ENCODE measurements around the gene TMTC1. TPM values are rescaled to one million over a fixed set of nuclear protein-coding genes. Genes with fewer than 3 reads are reported as not detected.

Gene TMTC1
- total RNA-seq, 1 donor from 2014 or later, result 1.4 TPM

DNA sequence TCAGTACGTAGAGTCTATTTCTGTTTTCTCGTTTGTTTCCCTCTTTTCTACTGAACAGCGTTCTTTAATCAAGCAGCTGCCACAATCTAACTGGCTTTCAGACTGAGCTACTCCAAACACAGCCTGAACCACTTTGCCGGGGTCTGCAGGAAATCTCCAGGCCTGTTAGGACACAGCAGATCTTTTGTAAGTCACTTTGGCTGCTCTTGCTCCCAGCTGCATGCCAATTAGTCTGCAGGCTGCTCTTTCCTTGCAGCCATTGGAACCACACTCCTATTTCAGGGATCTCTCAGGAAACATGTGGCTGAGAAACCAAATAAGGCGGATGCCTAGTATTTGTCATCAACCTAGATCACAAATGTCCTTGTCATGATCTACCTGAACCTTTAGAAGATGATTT, 73.6 kb downstream of the TMTC1 start:
- Mint-ChIP-seq H3K27me3 (ENCODE audit: unreplicated experiment) (peaks cover 5% of the 10 kb centered on the region), H3K9me3 (ENCODE audit: unreplicated experiment) (no peaks in the 10 kb centered on the region), H3K4me3 (ENCODE audit: unreplicated experiment) (no peak overlapping the region), H3K4me1 (ENCODE audit: low read depth, unreplicated experiment) (peaks cover 33% of the 10 kb centered on the region), H3K36me3 (ENCODE audit: unreplicated experiment) (peaks cover 6% of the 10 kb centered on the region), H3K27ac (ENCODE audit: unreplicated experiment) (no peak overlapping the region)
- TF ChIP-seq, protein P1, sequence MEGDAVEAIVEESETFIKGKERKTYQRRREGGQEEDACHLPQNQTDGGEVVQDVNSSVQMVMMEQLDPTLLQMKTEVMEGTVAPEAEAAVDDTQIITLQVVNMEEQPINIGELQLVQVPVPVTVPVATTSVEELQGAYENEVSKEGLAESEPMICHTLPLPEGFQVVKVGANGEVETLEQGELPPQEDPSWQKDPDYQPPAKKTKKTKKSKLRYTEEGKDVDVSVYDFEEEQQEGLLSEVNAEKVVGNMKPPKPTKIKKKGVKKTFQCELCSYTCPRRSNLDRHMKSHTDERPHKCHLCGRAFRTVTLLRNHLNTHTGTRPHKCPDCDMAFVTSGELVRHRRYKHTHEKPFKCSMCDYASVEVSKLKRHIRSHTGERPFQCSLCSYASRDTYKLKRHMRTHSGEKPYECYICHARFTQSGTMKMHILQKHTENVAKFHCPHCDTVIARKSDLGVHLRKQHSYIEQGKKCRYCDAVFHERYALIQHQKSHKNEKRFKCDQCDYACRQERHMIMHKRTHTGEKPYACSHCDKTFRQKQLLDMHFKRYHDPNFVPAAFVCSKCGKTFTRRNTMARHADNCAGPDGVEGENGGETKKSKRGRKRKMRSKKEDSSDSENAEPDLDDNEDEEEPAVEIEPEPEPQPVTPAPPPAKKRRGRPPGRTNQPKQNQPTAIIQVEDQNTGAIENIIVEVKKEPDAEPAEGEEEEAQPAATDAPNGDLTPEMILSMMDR (IDR thresholded peaks at IDR 0.05; ENCODE audit: partially characterized antibody, unreplicated experiment), result no peak
- DNase-seq, result no peak

DNA sequence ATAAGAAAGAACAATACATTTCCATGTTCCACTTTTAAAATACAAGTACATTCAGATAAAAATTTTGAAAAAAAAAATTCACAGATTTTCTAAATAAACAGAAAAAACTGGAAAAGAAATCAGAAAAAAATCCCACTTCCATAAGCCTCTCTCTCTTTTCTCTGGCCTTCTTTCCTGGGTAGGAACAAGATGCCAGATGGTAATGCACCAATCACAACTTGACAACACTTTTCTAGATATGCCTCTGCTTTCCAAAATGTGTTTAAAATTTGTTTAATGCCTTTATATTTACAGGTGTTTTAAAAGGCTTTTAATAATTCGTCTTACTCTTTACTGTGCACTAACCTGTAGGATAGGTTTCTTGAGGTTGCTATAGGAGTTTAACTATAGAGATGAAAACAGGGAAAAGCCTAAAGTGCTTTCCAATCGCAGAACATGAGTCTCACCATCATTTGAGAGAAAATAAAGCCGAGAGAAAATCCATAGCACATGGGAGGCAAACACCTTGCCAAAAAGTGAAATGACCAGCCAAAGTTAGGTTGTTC, 74.2 kb downstream of the TMTC1 start:
- Mint-ChIP-seq H3K9me3 (ENCODE audit: unreplicated experiment) (no peaks in the 10 kb centered on the region), H3K4me3 (ENCODE audit: unreplicated experiment) (no peak overlapping the region), H3K27me3 (ENCODE audit: unreplicated experiment) (peaks cover 5% of the 10 kb centered on the region), H3K36me3 (ENCODE audit: unreplicated experiment) (peaks cover 6% of the 10 kb centered on the region), H3K27ac (ENCODE audit: unreplicated experiment) (no peak overlapping the region), H3K4me1 (ENCODE audit: low read depth, unreplicated experiment) (peaks cover 30% of the 10 kb centered on the region)
- TF ChIP-seq, protein P1 (IDR thresholded peaks at IDR 0.05; ENCODE audit: partially characterized antibody, unreplicated experiment), result no peak
- DNase-seq, result no peak

DNA sequence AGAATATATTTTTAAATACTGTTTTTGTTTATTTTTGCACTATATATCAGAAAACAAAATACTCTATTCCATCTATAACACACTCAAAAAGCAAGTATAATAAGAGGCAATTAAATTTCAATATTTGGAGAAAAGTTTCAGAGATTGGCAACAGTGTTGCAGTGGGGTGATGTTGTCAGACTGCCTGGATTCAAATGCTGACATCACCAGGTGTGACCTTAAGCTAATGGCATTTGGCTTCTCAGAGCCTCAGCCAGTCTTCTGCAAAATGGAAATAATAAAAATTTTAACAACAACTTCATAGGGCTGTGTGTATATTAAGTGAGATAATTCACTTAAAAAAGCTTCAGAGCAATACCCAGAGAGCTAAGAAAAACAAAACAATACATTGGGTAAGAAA, 74.7 kb downstream of the TMTC1 start:
- no peak overlapping the region for H3K27ac Mint-ChIP-seq (ENCODE audit: unreplicated experiment)
- H3K27me3 Mint-ChIP-seq (ENCODE audit: unreplicated experiment), result peaks cover 5% of the 10 kb centered on the region

DNA sequence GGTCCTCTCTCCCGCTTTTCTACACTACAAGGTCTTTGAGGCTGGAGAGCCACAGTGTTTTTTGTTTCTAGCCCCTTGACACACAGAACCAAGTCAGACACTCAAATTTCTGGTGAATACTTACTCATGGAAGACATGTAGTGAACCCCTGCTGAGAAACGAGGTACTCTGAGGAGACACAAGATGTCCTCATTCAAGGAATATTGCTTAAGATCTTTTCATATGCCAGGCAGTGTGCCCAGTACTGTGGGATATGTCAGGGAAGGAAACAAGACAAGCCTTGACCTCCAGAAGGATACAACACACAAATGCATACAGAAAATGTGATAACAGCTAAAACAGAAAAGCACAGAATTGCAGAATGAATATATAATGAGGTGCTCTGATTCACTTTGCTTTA, 75.9 kb downstream of the TMTC1 start:
- TF ChIP-seq, protein P1 (IDR thresholded peaks at IDR 0.05; ENCODE audit: partially characterized antibody, unreplicated experiment), result no peak
- peaks cover 17% of the 10 kb centered on the region for H3K4me1 Mint-ChIP-seq (ENCODE audit: low read depth, unreplicated experiment)
- H3K4me3 Mint-ChIP-seq (ENCODE audit: unreplicated experiment), result no peak overlapping the region
- H3K36me3 Mint-ChIP-seq (ENCODE audit: unreplicated experiment), result peaks cover 6% of the 10 kb centered on the region
- H3K27ac Mint-ChIP-seq (ENCODE audit: unreplicated experiment), result no peak overlapping the region
- H3K27me3 Mint-ChIP-seq (ENCODE audit: unreplicated experiment), result peaks cover 5% of the 10 kb centered on the region
- H3K9me3 Mint-ChIP-seq (ENCODE audit: unreplicated experiment), result no peaks in the 10 kb centered on the region
- DNase-seq, result no peak

More for the DNA sequence above, 74.7 kb downstream of the TMTC1 start:
- H3K4me3 Mint-ChIP-seq (ENCODE audit: unreplicated experiment), result no peak overlapping the region
- TF ChIP-seq, protein P1 (IDR thresholded peaks at IDR 0.05; ENCODE audit: partially characterized antibody, unreplicated experiment), result no peak
- no peak for DNase-seq
- H3K36me3 Mint-ChIP-seq (ENCODE audit: unreplicated experiment), result peaks cover 6% of the 10 kb centered on the region
- H3K9me3 Mint-ChIP-seq (ENCODE audit: unreplicated experiment), result no peaks in the 10 kb centered on the region
- H3K4me1 Mint-ChIP-seq (ENCODE audit: low read depth, unreplicated experiment), result peaks cover 28% of the 10 kb centered on the region

DNA sequence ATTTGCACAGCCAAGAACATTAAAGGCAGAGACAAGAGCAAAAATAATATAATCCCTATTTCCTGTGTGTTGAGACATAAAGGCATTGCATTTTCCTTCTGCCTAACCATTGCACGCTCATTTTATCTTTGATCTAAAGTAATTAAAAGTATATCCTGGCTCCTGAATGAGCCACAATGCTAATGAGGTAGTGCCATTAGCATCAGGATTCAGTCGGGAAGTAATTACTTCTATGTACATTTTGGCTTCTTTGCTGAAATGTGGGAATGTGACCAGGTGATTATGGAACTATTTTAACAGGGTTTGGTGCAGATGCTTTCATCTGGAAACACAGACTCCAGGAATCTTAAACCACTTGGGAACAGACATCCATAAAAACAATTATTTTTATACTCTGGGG, 77.4 kb downstream of the TMTC1 start:
- no peak for DNase-seq

More for the DNA sequence above, 77.4 kb downstream of the TMTC1 start:
- TF ChIP-seq, protein P1 (IDR thresholded peaks at IDR 0.05; ENCODE audit: partially characterized antibody, unreplicated experiment), result no peak
- no peak overlapping the region for H3K4me3 Mint-ChIP-seq (ENCODE audit: unreplicated experiment)
- peaks cover 6% of the 10 kb centered on the region for H3K36me3 Mint-ChIP-seq (ENCODE audit: unreplicated experiment)
- no peaks in the 10 kb centered on the region for H3K9me3 Mint-ChIP-seq (ENCODE audit: unreplicated experiment)
- H3K27ac Mint-ChIP-seq (ENCODE audit: unreplicated experiment), result no peak overlapping the region
- H3K27me3 Mint-ChIP-seq (ENCODE audit: unreplicated experiment), result peaks cover 7% of the 10 kb centered on the region
- H3K4me1 Mint-ChIP-seq (ENCODE audit: low read depth, unreplicated experiment), result peaks cover 13% of the 10 kb centered on the region

All from glutamatergic neuron (in vitro differentiated cells).